Fibroblast of lung (primary cell): ENCODE measurements around the gene PIK3R2. TPM values are rescaled to one million over a fixed set of nuclear protein-coding genes. Genes with fewer than 3 reads are reported as not detected.

Source experiments
- DNase-seq, 2 donors: peaks; one replicate each; pipeline versions ENCODE4 v3.0.0 to v3.0.0-alpha.2; 2010; ENCODE audit warnings: low read depth in 2 of 2
- H2AFZ ChIP-seq: 2 replicates; pipeline ENCODE4 v1.5.1; 2012; ENCODE audit warnings: low read length, control low read depth, inconsistent platforms
- H3K27ac ChIP-seq: 2 replicates; pipeline ENCODE4 v1.5.1; 2011; ENCODE audit warnings: low read length, control low read depth; ENCODE audit not compliant: insufficient read depth
- H3K27me3 ChIP-seq: 2 replicates; pipeline ENCODE4 v1.5.1; 2011; ENCODE audit warnings: mild to moderate bottlenecking, low read length; ENCODE audit not compliant: control insufficient read depth, insufficient read depth
- H3K36me3 ChIP-seq: 2 replicates; pipeline ENCODE4 v1.5.1; 2011; ENCODE audit warnings: low read length; ENCODE audit not compliant: control insufficient read depth, insufficient read depth
- H3K4me1 ChIP-seq: 2 replicates; pipeline ENCODE4 v1.5.1; 2011; ENCODE audit warnings: low read length; ENCODE audit not compliant: control insufficient read depth, insufficient read depth; ENCODE audit errors: extremely low read depth
- H3K4me2 ChIP-seq: 2 replicates; pipeline ENCODE4 v1.5.1; 2011; ENCODE audit warnings: low read length, control low read depth; ENCODE audit not compliant: insufficient read depth; ENCODE audit errors: extremely low read depth
- H3K4me3 ChIP-seq, 4 experiments: fragments of 200-600 bp in 1 of 4; sonication (generic) in 1 of 4; replicated peaks in 1 of 4; 2 replicates each; pipeline ENCODE4 v1.5.1; 2011 to 2016; ENCODE audit warnings: low read length in 4 of 4, low read depth in 3 of 4, mild to moderate bottlenecking in 3 of 4, control low read depth in 2 of 4, inconsistent platforms in 1 of 4, mixed read lengths in 1 of 4; ENCODE audit not compliant: insufficient read depth in 1 of 4; ENCODE audit errors: control extremely low read depth in 1 of 4
- H3K79me2 ChIP-seq: 2 replicates; pipeline ENCODE4 v1.5.1; 2012; ENCODE audit warnings: mild to moderate bottlenecking, low read length, inconsistent platforms; ENCODE audit not compliant: control insufficient read depth, insufficient read depth
- H3K9ac ChIP-seq: 2 replicates; pipeline ENCODE4 v1.5.1; 2011; ENCODE audit warnings: mild to moderate bottlenecking, low read length, control low read depth; ENCODE audit not compliant: insufficient read depth
- H3K9me3 ChIP-seq: 2 replicates; pipeline ENCODE4 v1.5.1; 2012; ENCODE audit warnings: low read depth, low read length; ENCODE audit not compliant: control insufficient read depth, insufficient read depth
- H4K20me1 ChIP-seq: 2 replicates; pipeline ENCODE4 v1.5.1; 2011; ENCODE audit warnings: low read length; ENCODE audit not compliant: control insufficient read depth, insufficient read depth; ENCODE audit errors: extremely low read depth
- EZH2 ChIP-seq: IDR thresholded peaks from 2 replicates; pipeline ENCODE4 v1.5.1; 2012; ENCODE audit warnings: low read length, control low read depth, mild to moderate bottlenecking; ENCODE audit errors: missing control alignments
- polyA plus RNA-seq, 2 donors: library from polyadenylated mRNA; depleted of rRNA in 1 of 2; stranded (reverse) in 1 of 2; unstranded in 1 of 2; fragments of >200 nt; gene quantifications; 2 replicates each; pipeline ENCODE4 v1.2.1, GENCODE V29; 2011 to 2012; ENCODE audit warnings: missing spikeins in 1 of 2
- total RNA-seq: library from RNA; depleted of rRNA; stranded (reverse); fragments of >200 nt; gene quantifications from 2 replicates; pipeline ENCODE4 v1.2.1, GENCODE V29; 2014
- TF ChIP-seq, protein P1 (sequence below), 2 donors: IDR thresholded peaks in 1 of 2; conservative IDR thresholded peaks in 1 of 2; 1 replicate in 1 of 2; 2 replicates in 1 of 2; pipeline ENCODE4 v1.5.1; 2011 to 2012; ENCODE audit warnings: low read length in 2 of 2, control low read depth in 1 of 2, inconsistent platforms in 1 of 2, low read depth in 1 of 2, mild to moderate bottlenecking in 1 of 2

The PIK3R2 gene
- total and polyA plus RNA-seq, 2 donors (not counting 1 experiment from before 2014, with no cell fraction given): 10.1 to 18.4 TPM

DNA sequence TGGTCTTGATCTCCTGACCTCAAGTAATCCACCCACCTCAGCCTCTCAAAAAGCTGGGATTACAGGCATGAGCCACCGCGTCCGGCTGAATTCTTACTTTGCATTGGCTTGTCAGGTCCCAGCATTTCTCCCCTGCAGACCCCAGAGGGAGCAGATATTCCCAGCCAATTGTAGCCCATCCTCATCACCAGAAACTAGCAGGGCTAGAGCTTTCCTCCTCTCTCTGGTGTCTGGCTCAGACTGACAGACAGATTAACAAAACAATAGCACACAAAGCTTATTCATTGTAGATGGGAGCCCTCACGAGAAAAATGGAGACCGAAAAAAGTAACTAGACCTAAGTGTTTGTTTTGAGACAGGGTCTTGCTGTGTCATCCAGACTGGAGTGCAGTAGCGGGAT lies 32.6 kb downstream of the PIK3R2 start:
- Histone ChIP-seq H3K9me3 (no peaks in the 10 kb centered on the region), H3K36me3 (no peaks in the 10 kb centered on the region), H4K20me1 (no peaks in the 10 kb centered on the region), H3K4me2 (no peak overlapping the region), H3K79me2 (no peaks in the 10 kb centered on the region), H2AFZ (no peak overlapping the region), H3K27me3 (no peaks in the 10 kb centered on the region), H3K4me3 (no peak overlapping the region), H3K9ac (no peak overlapping the region), H3K27ac (no peak overlapping the region), H3K4me1 (no peaks in the 10 kb centered on the region)
- no peak for TF ChIP-seq EZH2
- TF ChIP-seq, protein P1, sequence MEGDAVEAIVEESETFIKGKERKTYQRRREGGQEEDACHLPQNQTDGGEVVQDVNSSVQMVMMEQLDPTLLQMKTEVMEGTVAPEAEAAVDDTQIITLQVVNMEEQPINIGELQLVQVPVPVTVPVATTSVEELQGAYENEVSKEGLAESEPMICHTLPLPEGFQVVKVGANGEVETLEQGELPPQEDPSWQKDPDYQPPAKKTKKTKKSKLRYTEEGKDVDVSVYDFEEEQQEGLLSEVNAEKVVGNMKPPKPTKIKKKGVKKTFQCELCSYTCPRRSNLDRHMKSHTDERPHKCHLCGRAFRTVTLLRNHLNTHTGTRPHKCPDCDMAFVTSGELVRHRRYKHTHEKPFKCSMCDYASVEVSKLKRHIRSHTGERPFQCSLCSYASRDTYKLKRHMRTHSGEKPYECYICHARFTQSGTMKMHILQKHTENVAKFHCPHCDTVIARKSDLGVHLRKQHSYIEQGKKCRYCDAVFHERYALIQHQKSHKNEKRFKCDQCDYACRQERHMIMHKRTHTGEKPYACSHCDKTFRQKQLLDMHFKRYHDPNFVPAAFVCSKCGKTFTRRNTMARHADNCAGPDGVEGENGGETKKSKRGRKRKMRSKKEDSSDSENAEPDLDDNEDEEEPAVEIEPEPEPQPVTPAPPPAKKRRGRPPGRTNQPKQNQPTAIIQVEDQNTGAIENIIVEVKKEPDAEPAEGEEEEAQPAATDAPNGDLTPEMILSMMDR (conservative IDR thresholded peaks at IDR 0.05 in 1 of 2, IDR thresholded peaks at IDR 0.05 in 1 of 2; ENCODE audit: low read depth in 1 of 2, low read length in 2 of 2): no peak
- DNase-seq: no peak

DNA sequence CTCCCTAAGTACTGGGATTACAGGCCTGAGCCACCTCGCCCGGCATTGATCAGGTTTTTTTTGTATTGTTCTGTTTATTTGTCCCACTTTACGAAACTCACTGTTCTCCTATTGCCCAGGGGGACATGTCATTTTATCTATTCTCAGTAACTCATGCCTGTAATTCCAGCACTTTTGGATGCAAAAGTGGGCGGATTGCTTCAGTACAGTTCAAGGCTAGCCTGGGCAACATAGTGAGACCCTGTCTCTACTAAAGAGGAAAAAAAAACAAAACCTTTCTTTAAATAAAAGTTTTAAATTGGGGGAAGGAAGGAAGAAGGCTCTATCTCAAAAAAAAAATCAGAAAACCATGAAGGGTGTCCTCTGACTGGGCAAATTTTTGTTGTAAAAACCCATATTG lies 37.3 kb downstream of the PIK3R2 start:
- no peaks in the 10 kb centered on the region for H3K4me1 ChIP-seq
- H3K36me3 ChIP-seq: no peaks in the 10 kb centered on the region
- no peaks in the 10 kb centered on the region for H3K79me2 ChIP-seq
- no peak for DNase-seq
- H4K20me1 ChIP-seq: no peaks in the 10 kb centered on the region
- no peak overlapping the region for H3K27ac ChIP-seq
- no peak overlapping the region for H2AFZ ChIP-seq
- no peaks in the 10 kb centered on the region for H3K27me3 ChIP-seq
- no peak overlapping the region for H3K4me2 ChIP-seq
- no peaks in the 10 kb centered on the region for H3K9me3 ChIP-seq
- H3K9ac ChIP-seq: no peak overlapping the region
- TF ChIP-seq EZH2: no peak
- TF ChIP-seq, protein P1 (conservative IDR thresholded peaks at IDR 0.05 in 1 of 2, IDR thresholded peaks at IDR 0.05 in 1 of 2; ENCODE audit: low read depth in 1 of 2, low read length in 2 of 2): no peak
- no peak overlapping the region for H3K4me3 ChIP-seq

- H3K27ac ChIP-seq: peak overlapping the region; percentile 87
Observed at GRCh38 chr19:18191640-18192062, 38.7 kb downstream of the PIK3R2 start.

More at GRCh38 chr19:18191640-18192062, 38.7 kb downstream of the PIK3R2 start:
- Histone ChIP-seq H3K27me3 (no peaks in the 10 kb centered on the region), H3K36me3 (peaks cover 2% of the 10 kb centered on the region), H3K9ac (no peak overlapping the region), H3K9me3 (no peaks in the 10 kb centered on the region), H2AFZ (peak overlapping the region; percentile 20), H3K79me2 (no peaks in the 10 kb centered on the region), H3K4me3 (peak overlapping the region; percentile 51 to 88 (median 60)), H3K4me2 (peak overlapping the region; percentile 49), H3K4me1 (no peaks in the 10 kb centered on the region), H4K20me1 (no peaks in the 10 kb centered on the region)
- no peak for DNase-seq
- TF ChIP-seq EZH2: no peak
- TF ChIP-seq, protein P1 (conservative IDR thresholded peaks at IDR 0.05 in 1 of 2, IDR thresholded peaks at IDR 0.05 in 1 of 2; ENCODE audit: low read depth in 1 of 2, low read length in 2 of 2): no peak
